ENCODE data around the gene FOXL3. TPM values are rescaled to one million over a fixed set of nuclear protein-coding genes. Genes with fewer than 3 reads are reported as not detected.

The FOXL3 gene
- polyA plus RNA-seq, 3 donors: not detected

DNA sequence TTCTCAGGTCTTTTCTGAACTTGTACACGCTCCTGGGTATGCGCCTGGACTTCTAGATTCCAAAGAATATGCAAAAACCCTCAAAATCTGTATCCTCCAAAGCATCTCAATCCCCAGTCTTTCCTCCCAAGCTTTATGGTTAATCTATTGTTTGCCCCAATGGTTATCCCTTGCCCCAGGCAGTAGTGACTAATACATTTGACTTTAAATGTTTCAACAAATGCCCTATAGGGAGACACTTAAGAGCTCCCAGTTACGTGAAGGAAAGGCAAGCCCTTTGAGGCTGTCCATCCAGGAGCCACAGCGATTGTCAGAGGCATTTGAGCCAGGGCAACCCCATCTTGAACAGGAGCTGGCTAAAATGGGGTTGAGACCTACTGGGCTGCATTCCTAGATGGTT, 12.7 kb upstream of the FOXL3 start:
- Mint-ChIP-seq H3K36me3 (no peaks in the 10 kb centered on the region), H3K4me1 (peaks cover 2% of the 10 kb centered on the region), H3K27ac (no peak overlapping the region), H3K4me3 (no peak overlapping the region), H3K27me3 (ENCODE audit: low read depth in 3 of 3) (peaks cover 7 to 24% (median 8%) of the 10 kb centered on the region in 3 donors), H3K9me3 (peaks cover 27 to 52% (median 32%) of the 10 kb centered on the region in 7 donors)
- Histone ChIP-seq H3K9me3 (replicated peaks in 1 of 2; ENCODE audit: control insufficient read depth in 1 of 2, insufficient read depth in 1 of 2, low read length in 2 of 2) (peaks cover 37 to 43% of the 10 kb centered on the region in 2 donors), H3K9ac (ENCODE audit: insufficient read depth, low read length, poor library complexity, severe bottlenecking) (no peak overlapping the region), H3K27ac (ENCODE audit: low read depth in 1 of 2, low read length in 2 of 2) (no peak overlapping the region), H3K36me3 (replicated peaks in 1 of 2; ENCODE audit: control insufficient read depth in 1 of 2, insufficient read depth in 2 of 2, low read length in 2 of 2) (no peaks in the 10 kb centered on the region), H3K79me2 (ENCODE audit: insufficient read depth, low read length) (no peaks in the 10 kb centered on the region), H2AFZ (ENCODE audit: insufficient read depth, low read depth, low read length, poor library complexity, severe bottlenecking) (no peak overlapping the region), H3K4me1 (ENCODE audit: control insufficient read depth in 1 of 2, insufficient read depth in 2 of 2, low read length in 2 of 2) (no peaks in the 10 kb centered on the region), H3K4me2 (replicated peaks; ENCODE audit: extremely low read depth, low read length, poor library complexity, severe bottlenecking) (no peak overlapping the region), H4K20me1 (ENCODE audit: insufficient read depth, low read length) (no peaks in the 10 kb centered on the region), H3K4me3 (replicated peaks in 1 of 3; ENCODE audit: low read depth in 2 of 3, low read length in 3 of 3) (no peak overlapping the region), H3K27me3 (ENCODE audit: control insufficient read depth in 2 of 2, insufficient read depth in 2 of 2, low read length in 2 of 2) (peaks cover 0 to 7% of the 10 kb centered on the region in 2 donors)
- DNase-seq: no peak
- WGBS (ENCODE audit: insufficient coverage): 85% methylated on average over 4 of the region's 4 CpGs
- intact Hi-C loops (cut with micrococcal nuclease): no loop called here
- TF ChIP-seq, protein P1, sequence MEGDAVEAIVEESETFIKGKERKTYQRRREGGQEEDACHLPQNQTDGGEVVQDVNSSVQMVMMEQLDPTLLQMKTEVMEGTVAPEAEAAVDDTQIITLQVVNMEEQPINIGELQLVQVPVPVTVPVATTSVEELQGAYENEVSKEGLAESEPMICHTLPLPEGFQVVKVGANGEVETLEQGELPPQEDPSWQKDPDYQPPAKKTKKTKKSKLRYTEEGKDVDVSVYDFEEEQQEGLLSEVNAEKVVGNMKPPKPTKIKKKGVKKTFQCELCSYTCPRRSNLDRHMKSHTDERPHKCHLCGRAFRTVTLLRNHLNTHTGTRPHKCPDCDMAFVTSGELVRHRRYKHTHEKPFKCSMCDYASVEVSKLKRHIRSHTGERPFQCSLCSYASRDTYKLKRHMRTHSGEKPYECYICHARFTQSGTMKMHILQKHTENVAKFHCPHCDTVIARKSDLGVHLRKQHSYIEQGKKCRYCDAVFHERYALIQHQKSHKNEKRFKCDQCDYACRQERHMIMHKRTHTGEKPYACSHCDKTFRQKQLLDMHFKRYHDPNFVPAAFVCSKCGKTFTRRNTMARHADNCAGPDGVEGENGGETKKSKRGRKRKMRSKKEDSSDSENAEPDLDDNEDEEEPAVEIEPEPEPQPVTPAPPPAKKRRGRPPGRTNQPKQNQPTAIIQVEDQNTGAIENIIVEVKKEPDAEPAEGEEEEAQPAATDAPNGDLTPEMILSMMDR (IDR thresholded peaks at IDR 0.05): no peak

DNA sequence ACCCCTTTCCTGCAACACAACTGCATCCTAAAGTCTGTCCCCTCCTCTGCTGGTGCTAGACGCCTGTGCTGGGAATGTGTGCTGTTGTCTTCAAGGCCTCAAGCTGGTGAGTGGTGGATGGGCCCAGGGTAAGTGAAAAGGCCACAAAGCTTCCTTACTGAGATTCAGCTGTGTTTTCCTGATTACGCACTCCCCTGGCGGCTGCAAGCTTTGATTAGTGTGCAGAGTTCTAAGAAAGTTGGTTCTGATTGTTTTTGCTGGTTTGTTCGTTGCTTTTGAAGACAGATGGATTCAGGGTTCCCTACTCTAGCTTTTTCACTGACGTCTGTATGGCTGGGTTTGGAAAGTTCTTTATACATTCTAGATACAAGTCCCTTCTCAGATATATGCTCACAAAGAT, 11.9 kb upstream of the FOXL3 start:
- Histone ChIP-seq H3K27me3 (ENCODE audit: control insufficient read depth in 2 of 2, insufficient read depth in 2 of 2, low read length in 2 of 2) (peaks cover 0 to 7% of the 10 kb centered on the region in 2 donors), H2AFZ (ENCODE audit: insufficient read depth, low read depth, low read length, poor library complexity, severe bottlenecking) (no peak overlapping the region), H4K20me1 (ENCODE audit: insufficient read depth, low read length) (no peaks in the 10 kb centered on the region), H3K36me3 (replicated peaks in 1 of 2; ENCODE audit: control insufficient read depth in 1 of 2, insufficient read depth in 2 of 2, low read length in 2 of 2) (no peaks in the 10 kb centered on the region), H3K27ac (ENCODE audit: low read depth in 1 of 2, low read length in 2 of 2) (no peak overlapping the region), H3K4me2 (replicated peaks; ENCODE audit: extremely low read depth, low read length, poor library complexity, severe bottlenecking) (no peak overlapping the region), H3K9ac (ENCODE audit: insufficient read depth, low read length, poor library complexity, severe bottlenecking) (no peak overlapping the region), H3K4me3 (replicated peaks in 1 of 3; ENCODE audit: low read depth in 2 of 3, low read length in 3 of 3) (no peak overlapping the region), H3K79me2 (ENCODE audit: insufficient read depth, low read length) (no peaks in the 10 kb centered on the region), H3K4me1 (ENCODE audit: control insufficient read depth in 1 of 2, insufficient read depth in 2 of 2, low read length in 2 of 2) (no peaks in the 10 kb centered on the region), H3K9me3 (replicated peaks in 1 of 2; ENCODE audit: control insufficient read depth in 1 of 2, insufficient read depth in 1 of 2, low read length in 2 of 2) (peaks cover 32 to 35% of the 10 kb centered on the region in 2 donors)
- H3K9me3 Mint-ChIP-seq: peaks cover 21 to 44% (median 29%) of the 10 kb centered on the region in 7 donors
- no peaks in the 10 kb centered on the region for H3K36me3 Mint-ChIP-seq
- no peak for DNase-seq
- no peak overlapping the region for H3K27ac Mint-ChIP-seq
- TF ChIP-seq, protein P1 (IDR thresholded peaks at IDR 0.05): no peak
- H3K4me3 Mint-ChIP-seq: no peak overlapping the region
- peaks cover 2% of the 10 kb centered on the region for H3K4me1 Mint-ChIP-seq
- peaks cover 6 to 24% (median 7%) of the 10 kb centered on the region in 3 donors for H3K27me3 Mint-ChIP-seq (ENCODE audit: low read depth in 3 of 3)
- 80% methylated on average over 1 of the region's 5 CpGs for WGBS (ENCODE audit: insufficient coverage)
- intact Hi-C loops (cut with micrococcal nuclease): no loop called here
